Natural killer cell (primary cell): ENCODE data around the gene TM2D3. TPM values are rescaled to one million over a fixed set of nuclear protein-coding genes. Genes with fewer than 3 reads are reported as not detected.

ENCODE experiments used
- ATAC-seq, 3 donors: fragments of 150-1000 bp in 2 of 3; fragments of 200-7000 bp in 1 of 3; cut with Tn5 transposase; 1 replicate in 1 of 3; 2 replicates in 2 of 3; pipeline ENCODE4 v1.10.0; 2021; ENCODE audit warnings: mild to moderate bottlenecking in 2 of 3, moderate library complexity in 2 of 3
- DNase-seq, 2 donors: peaks; one replicate each; pipeline versions ENCODE4 v3.0.0 to v3.0.0-alpha.2; 2013 to 2021; ENCODE audit warnings: mixed read lengths in 1 of 2
- H3K27ac ChIP-seq: one replicate; pipeline ENCODE4 v1.5.1; 2013; ENCODE audit warnings: mild to moderate bottlenecking, low read length
- H3K27me3 ChIP-seq: one replicate; pipeline ENCODE4 v1.6.1; 2013; ENCODE audit warnings: low read length; ENCODE audit not compliant: control insufficient read depth, insufficient read depth
- H3K36me3 ChIP-seq: one replicate; pipeline ENCODE4 v1.6.1; 2013; ENCODE audit warnings: low read length; ENCODE audit not compliant: control insufficient read depth, insufficient read depth
- H3K4me1 ChIP-seq: one replicate; pipeline ENCODE4 v1.6.1; 2013; ENCODE audit warnings: low read length; ENCODE audit not compliant: control insufficient read depth, insufficient read depth
- H3K4me3 ChIP-seq: one replicate; pipeline ENCODE4 v1.5.1; 2013; ENCODE audit warnings: low read length
- H3K9me3 ChIP-seq: one replicate; pipeline ENCODE4 v1.6.1; 2013; ENCODE audit warnings: low read length; ENCODE audit not compliant: control insufficient read depth, insufficient read depth
- H3K27ac Mint-ChIP-seq, 2 donors: one replicate each; pipeline ENCODE4 v1.8.0; 2022; ENCODE audit warnings: mild to moderate bottlenecking in 2 of 2, mixed read lengths in 2 of 2, moderate library complexity in 1 of 2
- H3K27me3 Mint-ChIP-seq, 2 donors: one replicate each; pipeline ENCODE4 v1.8.0; 2022; ENCODE audit warnings: low read depth in 2 of 2, mixed read lengths in 2 of 2
- H3K36me3 Mint-ChIP-seq: one replicate; pipeline ENCODE4 v1.8.0; 2022; ENCODE audit warnings: mixed read lengths
- H3K4me1 Mint-ChIP-seq, 2 donors: one replicate each; pipeline ENCODE4 v1.8.0; 2022; ENCODE audit warnings: mixed read lengths in 2 of 2
- H3K4me3 Mint-ChIP-seq: one replicate; pipeline ENCODE4 v1.8.0; 2022; ENCODE audit warnings: mild to moderate bottlenecking, moderate library complexity, mixed read lengths
- H3K9me3 Mint-ChIP-seq, 2 donors: one replicate each; pipeline ENCODE4 v1.8.0; 2022; ENCODE audit warnings: mixed read lengths in 2 of 2
- WGBS: methylation state at CpG from one replicate; pipeline ENCODE4 v1.1.7; 2013; ENCODE audit warnings: missing lambda C conversion rate; ENCODE audit not compliant: insufficient coverage; 5-methylcytosine and 5-hydroxymethylcytosine counted together
- intact Hi-C: fragments of 100-400 bp; cut with micrococcal nuclease; formaldehyde crosslinking; loops from one replicate; pipeline ENCODE4 v1.14.2; 2022
- total RNA-seq, 4 donors: library from RNA; stranded (reverse); fragments of 120-200 nt in 1 of 4; gene quantifications; one replicate each; pipeline versions ENCODE4 v1.2.3 to v1.2.4, GENCODE V29; 2013 to 2022
- TF ChIP-seq, protein P1 (sequence below): fragments of 200-600 bp; IDR thresholded peaks from one replicate; pipeline ENCODE4 v1.8.0; 2022; ENCODE audit warnings: antibody characterized with exemption

The TM2D3 gene
- total RNA-seq, 3 donors from 2014 or later (not counting 1 experiment from before 2014, with no cell fraction given), result 59.4 to 76.4 (median 71.2) TPM

DNA sequence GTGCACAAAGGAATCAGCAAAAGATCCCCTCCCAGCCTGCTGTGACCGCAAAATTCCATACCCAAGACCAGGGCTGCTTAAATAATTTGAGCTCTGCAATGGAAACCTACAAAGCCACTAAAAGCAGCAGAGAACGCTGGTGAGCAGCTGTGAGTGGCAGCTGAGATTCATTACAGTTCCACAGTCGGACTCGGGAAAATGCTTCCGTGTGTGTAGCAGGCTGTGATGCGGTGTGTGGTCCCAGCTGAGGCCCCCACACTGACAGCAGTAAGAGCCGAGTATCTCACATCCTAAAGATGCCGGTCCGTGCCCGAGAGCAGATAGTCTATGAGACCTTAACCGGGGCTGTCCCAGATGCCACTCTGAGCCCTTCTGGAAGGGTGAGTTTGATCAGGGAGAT is 37.4 kb downstream of the TM2D3 start:
- H3K9me3 ChIP-seq, result no peaks in the 10 kb centered on the region
- DNase-seq (no peak), ATAC-seq (no peak)
- peaks cover 4 to 7% of the 10 kb centered on the region in 2 donors for H3K4me1 Mint-ChIP-seq
- peaks cover 5% of the 10 kb centered on the region for H3K36me3 Mint-ChIP-seq
- intact Hi-C loops, result no loop called here
- H3K36me3 ChIP-seq, result no peaks in the 10 kb centered on the region
- H3K27me3 Mint-ChIP-seq, result no peaks in the 10 kb centered on the region
- no peak overlapping the region for H3K27ac Mint-ChIP-seq
- no peak overlapping the region for H3K4me3 Mint-ChIP-seq
- H3K27ac ChIP-seq, result no peak overlapping the region
- no peaks in the 10 kb centered on the region for H3K4me1 ChIP-seq
- H3K27me3 ChIP-seq, result no peaks in the 10 kb centered on the region
- H3K4me3 ChIP-seq, result no peak overlapping the region
- H3K9me3 Mint-ChIP-seq, result no peaks in the 10 kb centered on the region
- TF ChIP-seq, protein P1, sequence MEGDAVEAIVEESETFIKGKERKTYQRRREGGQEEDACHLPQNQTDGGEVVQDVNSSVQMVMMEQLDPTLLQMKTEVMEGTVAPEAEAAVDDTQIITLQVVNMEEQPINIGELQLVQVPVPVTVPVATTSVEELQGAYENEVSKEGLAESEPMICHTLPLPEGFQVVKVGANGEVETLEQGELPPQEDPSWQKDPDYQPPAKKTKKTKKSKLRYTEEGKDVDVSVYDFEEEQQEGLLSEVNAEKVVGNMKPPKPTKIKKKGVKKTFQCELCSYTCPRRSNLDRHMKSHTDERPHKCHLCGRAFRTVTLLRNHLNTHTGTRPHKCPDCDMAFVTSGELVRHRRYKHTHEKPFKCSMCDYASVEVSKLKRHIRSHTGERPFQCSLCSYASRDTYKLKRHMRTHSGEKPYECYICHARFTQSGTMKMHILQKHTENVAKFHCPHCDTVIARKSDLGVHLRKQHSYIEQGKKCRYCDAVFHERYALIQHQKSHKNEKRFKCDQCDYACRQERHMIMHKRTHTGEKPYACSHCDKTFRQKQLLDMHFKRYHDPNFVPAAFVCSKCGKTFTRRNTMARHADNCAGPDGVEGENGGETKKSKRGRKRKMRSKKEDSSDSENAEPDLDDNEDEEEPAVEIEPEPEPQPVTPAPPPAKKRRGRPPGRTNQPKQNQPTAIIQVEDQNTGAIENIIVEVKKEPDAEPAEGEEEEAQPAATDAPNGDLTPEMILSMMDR, result no peak
- WGBS, result 92% methylated on average over 11 of the region's 11 CpGs

DNA sequence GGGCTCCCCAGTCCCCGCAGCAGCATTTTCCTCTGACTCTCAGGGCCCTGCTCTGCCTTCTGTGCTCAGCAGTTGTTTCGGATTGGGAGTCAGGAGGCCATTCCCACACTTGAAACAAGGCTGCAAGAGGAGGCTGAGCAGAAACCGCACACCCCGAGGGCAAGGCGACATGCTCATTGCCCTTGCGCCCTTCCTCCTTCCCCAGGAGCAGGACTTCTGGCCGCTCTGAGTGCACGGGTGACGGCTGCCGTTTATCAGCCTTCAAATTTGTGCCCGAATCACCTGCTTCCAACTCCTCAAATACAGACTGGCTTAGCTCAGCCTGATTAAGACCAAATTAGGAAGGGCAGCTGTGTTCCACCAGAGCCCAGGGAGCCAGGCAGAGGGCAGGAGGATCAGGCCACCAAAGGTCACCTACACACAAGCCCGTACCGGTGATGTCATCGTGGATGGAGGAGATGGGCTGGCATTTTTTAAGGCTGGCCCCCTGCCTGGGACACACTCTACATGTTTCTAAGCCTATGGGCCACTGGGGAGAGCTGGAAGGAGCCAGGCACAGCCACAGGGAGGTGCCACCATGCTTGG is 38.1 kb downstream of the TM2D3 start:
- Histone ChIP-seq H3K4me1 (no peaks in the 10 kb centered on the region), H3K36me3 (no peaks in the 10 kb centered on the region), H3K27ac (no peak overlapping the region), H3K4me3 (no peak overlapping the region), H3K27me3 (no peaks in the 10 kb centered on the region), H3K9me3 (no peaks in the 10 kb centered on the region)
- no peak for DNase-seq
- no peak overlapping the region for H3K27ac Mint-ChIP-seq
- H3K4me1 Mint-ChIP-seq, result peaks cover 4 to 7% of the 10 kb centered on the region in 2 donors
- no peaks in the 10 kb centered on the region for H3K9me3 Mint-ChIP-seq
- intact Hi-C loops, result no loop called here
- H3K36me3 Mint-ChIP-seq, result peaks cover 5% of the 10 kb centered on the region
- ATAC-seq, result no peak
- no peaks in the 10 kb centered on the region for H3K27me3 Mint-ChIP-seq
- WGBS, result 92% methylated on average over 14 of the region's 14 CpGs
- TF ChIP-seq, protein P1, result no peak
- H3K4me3 Mint-ChIP-seq, result no peak overlapping the region

DNA sequence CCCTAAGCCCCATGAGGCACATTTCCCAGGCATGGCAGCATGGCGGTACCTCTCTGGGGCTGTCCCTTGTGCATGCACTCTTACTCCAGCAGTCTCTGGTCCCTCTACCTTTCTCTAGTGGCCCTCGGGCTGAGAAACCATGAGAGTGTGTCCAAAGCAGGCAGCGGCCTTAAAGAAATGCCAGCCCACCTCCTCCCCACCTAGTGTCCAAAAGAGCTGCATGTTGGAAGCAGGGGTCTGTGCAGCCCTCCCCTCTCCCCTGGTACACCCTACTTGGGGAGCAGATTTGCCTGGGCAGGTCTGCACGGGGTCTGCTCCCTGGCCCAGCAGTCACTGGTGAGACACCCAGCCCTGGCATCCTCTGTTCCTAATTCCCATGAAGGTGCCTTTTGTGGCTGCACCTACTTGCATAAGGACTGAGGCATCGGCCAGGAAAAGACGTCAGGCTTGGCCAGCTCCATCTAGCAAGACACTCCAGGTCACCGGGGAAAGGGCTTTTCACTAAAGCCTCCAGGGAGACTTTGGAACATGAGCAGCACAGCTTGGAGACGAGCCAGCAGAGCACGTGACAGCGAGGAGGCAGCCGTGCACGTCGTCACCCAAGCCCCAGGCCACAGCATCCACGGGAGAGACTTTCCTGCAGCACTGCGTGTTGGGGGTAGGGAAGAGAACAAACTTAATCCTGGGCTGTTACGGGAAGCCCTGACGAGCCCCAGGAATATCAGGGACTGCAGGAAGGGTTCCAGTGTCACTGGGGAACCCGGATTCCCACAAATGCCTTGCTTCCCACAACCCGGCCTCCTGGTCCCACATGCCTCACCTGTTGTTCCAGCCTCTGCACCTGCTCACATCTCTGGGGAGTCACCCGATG is 38.8 kb downstream of the TM2D3 start:
- Histone ChIP-seq H3K36me3 (no peaks in the 10 kb centered on the region), H3K9me3 (no peaks in the 10 kb centered on the region), H3K4me3 (no peak overlapping the region), H3K4me1 (no peaks in the 10 kb centered on the region), H3K27ac (no peak overlapping the region), H3K27me3 (no peaks in the 10 kb centered on the region)
- ATAC-seq (no peak), DNase-seq (no peak)
- TF ChIP-seq, protein P1, result no peak
- Mint-ChIP-seq H3K4me1 (peaks cover 4 to 7% of the 10 kb centered on the region in 2 donors), H3K9me3 (no peaks in the 10 kb centered on the region), H3K4me3 (no peak overlapping the region), H3K27ac (no peak overlapping the region), H3K27me3 (no peaks in the 10 kb centered on the region), H3K36me3 (peaks cover 5% of the 10 kb centered on the region)
- intact Hi-C loops, result no loop called here
- WGBS, result 65% methylated on average over 20 of the region's 20 CpGs
